Kidney capillary endothelial cell (primary cell): ENCODE data around the gene NDUFAF3.

Source experiments
- DNase-seq: peaks from one replicate; pipeline ENCODE4 v3.0.0-alpha.2; 2018; ENCODE audit warnings: low spot score

The NDUFAF3 gene, protein sequence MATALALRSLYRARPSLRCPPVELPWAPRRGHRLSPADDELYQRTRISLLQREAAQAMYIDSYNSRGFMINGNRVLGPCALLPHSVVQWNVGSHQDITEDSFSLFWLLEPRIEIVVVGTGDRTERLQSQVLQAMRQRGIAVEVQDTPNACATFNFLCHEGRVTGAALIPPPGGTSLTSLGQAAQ

GRCh38 chr3:49021813-49022687, at the start of gene NDUFAF3:
NDUFAF3 (plus strand) TSS chr3:49022121; CDS start chr3:49022145, 24 bp downstream.
- DNase-seq, result peak; percentile 90

- DNase-seq, result no peak
Measured at GRCh38 chr3:48974076-48974864, 47.7 kb upstream of the NDUFAF3 start.

DNA sequence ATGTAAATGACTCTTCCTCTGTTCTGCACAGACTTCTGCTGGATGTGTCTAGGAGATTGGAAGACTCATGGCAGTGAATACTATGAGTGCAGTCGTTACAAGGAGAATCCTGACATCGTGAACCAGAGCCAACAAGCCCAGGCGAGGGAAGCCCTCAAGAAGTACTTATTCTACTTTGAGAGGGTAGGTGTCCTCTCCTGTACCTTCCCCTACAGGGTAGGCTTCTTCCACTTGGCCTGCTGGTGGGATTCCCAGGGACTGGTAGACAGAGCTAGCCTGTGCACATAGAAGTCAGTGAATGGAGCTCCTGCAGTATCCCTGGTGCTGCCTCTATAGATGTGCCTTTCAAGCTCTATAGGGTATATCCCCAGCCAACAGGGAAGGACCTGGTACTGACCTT, 42.5 kb upstream of the NDUFAF3 start:
- no peak for DNase-seq

GRCh38 chr3:48980295-48980694, 41.6 kb upstream of the NDUFAF3 start:
- DNase-seq, result no peak

- DNase-seq, result no peak
Measured at GRCh38 chr3:48982016-48982415, 39.9 kb upstream of the NDUFAF3 start.

- no peak for DNase-seq
Measured at GRCh38 chr3:48982686-48983085, 39.2 kb upstream of the NDUFAF3 start.

DNA sequence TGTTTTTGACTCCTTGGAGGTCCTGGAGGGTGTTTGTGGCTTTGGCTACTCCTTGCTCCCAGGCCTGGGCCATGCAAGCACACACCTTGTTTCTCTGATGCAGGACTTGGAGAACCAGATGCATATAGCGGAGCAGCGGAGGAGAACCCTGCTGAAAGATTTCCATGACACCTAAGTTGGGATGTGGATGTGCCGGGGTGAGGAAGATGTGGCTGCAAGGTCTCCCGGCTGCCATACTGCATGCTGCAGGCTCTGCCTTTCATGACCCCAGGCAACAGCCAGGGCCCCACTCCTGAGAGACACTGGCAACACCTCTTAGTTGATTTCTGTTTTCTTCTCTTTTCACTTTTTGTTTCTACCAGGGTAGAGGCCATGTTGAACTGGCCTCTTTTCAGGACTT, 38.8 kb upstream of the NDUFAF3 start:
- DNase-seq, result no peak

- DNase-seq, result no peak
Measured at GRCh38 chr3:48984663-48985062, 37.3 kb upstream of the NDUFAF3 start.

- no peak for DNase-seq
Measured at GRCh38 chr3:48985831-48986376, 36.0 kb upstream of the NDUFAF3 start.

DNA sequence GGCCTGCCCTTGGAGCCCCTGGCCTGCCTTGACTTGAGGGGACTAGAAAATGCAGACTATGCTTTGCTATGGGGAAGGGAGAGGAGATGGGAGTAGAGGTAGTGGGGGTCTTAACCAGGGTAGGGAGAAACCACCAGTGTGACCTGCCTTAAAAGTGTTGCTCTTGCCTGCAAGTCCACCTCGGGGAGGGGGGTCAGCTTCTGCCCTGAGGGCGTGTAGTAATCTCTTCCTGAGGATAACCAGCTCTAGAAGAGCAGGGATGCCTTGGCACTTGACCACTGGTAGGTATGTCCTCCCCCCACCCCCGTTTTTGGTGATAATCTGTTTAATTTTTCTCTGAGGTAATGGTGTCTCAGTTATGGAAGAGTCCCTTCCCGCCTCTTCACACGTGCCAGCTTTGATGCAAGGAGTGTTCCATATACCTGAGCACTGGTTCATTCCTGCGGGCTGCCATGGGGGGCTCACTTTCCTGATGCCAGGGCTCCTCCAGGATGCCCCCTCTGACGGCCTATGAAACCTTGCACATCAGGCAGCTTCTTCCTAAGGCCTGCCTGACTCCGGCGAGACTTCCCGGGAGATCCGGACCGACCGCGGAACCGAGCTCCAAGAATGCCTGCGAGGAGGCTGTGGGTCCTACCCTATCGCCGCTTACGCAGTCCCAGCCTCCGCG, 32.7 kb upstream of the NDUFAF3 start:
- no peak for DNase-seq

- DNase-seq, result peak; percentile 93
Measured at GRCh38 chr3:48989796-48990635, 31.9 kb upstream of the NDUFAF3 start, which contains the start of gene P4HTM. P4HTM (plus strand) TSS chr3:48990241; CDS start chr3:48990257, 16 bp downstream.

DNA sequence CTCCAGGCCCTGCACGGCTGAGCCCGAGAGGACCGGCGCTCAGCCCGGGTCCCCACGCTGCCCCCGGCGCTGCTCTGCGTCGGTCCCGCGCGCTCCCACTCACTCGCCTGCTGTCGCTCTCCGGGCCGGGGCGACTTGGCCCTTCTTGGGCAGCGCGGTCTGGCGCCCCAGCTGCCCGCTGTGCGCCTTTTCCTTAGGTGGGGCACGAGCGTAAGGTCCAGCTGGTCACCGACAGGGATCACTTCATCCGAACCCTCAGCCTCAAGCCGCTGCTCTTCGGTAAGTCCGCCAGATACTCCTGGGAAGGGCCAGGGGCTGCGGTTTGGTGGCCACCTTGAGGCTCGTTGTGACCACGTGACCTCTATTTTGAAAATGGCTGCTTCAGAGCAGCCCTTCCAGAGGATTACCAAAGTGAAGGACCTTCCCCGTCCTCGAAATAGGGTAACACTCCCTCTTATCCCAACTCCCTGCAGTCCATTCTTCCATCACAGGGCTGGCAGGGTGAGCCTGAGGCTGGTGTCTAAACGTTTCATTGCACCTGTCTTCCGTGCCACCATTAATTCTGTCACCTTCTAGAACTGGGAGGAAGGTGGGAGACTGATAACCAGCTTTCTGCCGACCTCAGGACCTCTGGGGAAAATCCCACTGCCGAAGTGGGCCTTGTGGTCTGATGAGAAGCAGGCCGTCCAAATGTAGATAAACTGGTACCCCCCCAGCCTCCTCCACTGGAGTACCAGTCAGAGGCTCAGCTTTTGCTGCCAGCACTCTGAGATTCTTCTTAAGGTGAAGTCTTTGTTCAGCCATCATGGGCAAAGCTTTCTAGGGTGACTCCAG, 31.1 kb upstream of the NDUFAF3 start:
- DNase-seq, result no peak

- no peak for DNase-seq
Measured at GRCh38 chr3:48991851-48992545, 29.9 kb upstream of the NDUFAF3 start.

GRCh38 chr3:48993834-48994233, 28.1 kb upstream of the NDUFAF3 start:
- DNase-seq, result peak; percentile 38

DNA sequence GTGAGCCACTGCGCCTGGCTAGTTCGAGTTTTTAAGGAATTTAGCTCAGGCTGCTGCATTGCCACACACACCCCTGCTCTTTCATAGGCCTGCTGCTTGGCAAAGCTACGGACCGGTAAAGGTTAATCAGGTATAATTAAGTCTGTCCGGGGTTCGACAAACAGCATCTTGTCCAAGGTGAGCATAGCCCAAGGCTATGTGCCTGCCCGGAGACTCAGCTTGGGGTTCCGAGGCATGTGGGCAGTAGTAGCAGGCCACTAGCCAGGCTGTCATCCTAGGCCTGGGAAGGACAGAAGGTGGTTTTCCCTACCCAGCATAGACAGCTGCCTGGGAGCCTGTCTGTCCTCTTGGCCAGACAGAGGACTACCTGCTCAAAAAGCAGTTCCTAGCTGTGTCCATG, 25.3 kb upstream of the NDUFAF3 start:
- no peak for DNase-seq

DNA sequence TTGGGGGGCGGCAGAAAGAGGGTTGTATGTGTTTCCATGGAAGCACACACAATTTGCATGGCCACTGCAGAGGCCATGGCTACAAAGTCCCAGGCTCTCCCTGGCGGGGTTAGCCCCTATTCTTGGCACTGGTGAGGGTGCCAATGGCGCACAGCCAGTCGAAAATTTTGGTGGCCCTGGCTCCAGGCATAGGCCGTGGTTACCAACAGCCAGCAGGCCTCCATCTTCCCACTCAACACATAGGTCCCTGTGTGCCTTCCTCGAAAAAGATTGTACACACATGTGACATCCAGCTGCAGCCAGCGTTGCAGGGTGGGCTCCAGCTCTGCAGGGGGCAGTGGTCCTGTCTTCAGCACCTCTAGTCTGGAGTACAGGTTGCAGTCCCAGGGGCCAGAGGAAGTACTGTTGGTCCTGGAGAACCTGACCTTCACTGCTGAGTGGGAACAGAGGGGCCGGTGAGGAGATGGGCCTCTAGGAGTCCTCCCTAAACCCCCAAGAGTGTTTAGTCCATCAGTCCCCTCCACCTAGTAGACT, 24.8 kb upstream of the NDUFAF3 start:
- no peak for DNase-seq

GRCh38 chr3:48997714-48998637, 23.9 kb upstream of the NDUFAF3 start:
- no peak for DNase-seq
